ENCODE data around the gene GPATCH2L.

- TF ChIP-seq CTCF (IDR thresholded peaks at IDR 0.05; ENCODE audit: poor library complexity) (no peak), EZH2 (IDR thresholded peaks at IDR 0.05; ENCODE audit: borderline replicate concordance) (no peak), EZH2phosphoT487 (IDR thresholded peaks at IDR 0.05; ENCODE audit: low read depth, severe bottlenecking, unreplicated experiment) (no peak)
Observed at GRCh38 chr14:76217179-76217578, 65.5 kb downstream of the GPATCH2L start.

Measured in hepatocyte (in vitro differentiated cells).